ENCODE data around the gene THAP4.

DNA sequence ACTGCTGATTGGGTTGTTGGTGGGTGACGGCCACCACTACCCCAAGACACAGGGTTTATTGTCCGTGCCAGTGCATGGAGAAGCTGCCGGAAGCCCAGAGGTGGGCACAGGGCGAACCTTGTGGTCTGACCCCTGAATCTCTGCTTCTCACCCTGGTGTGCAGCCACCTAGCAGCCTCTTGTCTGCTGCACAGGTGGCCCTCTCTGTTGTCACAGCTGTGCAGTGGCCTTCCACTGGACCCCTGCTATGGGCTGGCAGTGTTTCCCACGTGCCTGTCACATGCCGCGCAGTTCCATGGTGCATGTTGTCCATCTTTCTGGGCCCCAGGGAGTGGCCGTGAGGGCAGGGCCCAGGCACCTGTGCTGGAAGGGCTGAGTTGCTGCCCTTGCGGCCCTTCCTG, 15.8 kb upstream of the THAP4 start:
- TF ChIP-seq, protein P1, sequence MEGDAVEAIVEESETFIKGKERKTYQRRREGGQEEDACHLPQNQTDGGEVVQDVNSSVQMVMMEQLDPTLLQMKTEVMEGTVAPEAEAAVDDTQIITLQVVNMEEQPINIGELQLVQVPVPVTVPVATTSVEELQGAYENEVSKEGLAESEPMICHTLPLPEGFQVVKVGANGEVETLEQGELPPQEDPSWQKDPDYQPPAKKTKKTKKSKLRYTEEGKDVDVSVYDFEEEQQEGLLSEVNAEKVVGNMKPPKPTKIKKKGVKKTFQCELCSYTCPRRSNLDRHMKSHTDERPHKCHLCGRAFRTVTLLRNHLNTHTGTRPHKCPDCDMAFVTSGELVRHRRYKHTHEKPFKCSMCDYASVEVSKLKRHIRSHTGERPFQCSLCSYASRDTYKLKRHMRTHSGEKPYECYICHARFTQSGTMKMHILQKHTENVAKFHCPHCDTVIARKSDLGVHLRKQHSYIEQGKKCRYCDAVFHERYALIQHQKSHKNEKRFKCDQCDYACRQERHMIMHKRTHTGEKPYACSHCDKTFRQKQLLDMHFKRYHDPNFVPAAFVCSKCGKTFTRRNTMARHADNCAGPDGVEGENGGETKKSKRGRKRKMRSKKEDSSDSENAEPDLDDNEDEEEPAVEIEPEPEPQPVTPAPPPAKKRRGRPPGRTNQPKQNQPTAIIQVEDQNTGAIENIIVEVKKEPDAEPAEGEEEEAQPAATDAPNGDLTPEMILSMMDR (conservative IDR thresholded peaks at IDR 0.05): no peak
- TF ChIP-seq ZFX (IDR thresholded peaks at IDR 0.05): no peak
